HG02571 (cell line): ENCODE results near the gene FASTKD3.
"Not testable (repeated sequence)": the region's sequence is repeated elsewhere in the genome, so short reads cannot be mapped to it uniquely, and the experiment has no call there.

ENCODE experiments used
- ATAC-seq: cut with Tn5 transposase; IDR thresholded peaks from one replicate; pipeline ENCODE4 v1.9.1; 2021; ENCODE audit warnings: mild to moderate bottlenecking, moderate library complexity; ENCODE audit not compliant: unreplicated experiment

The FASTKD3 gene

GRCh38 chr5:7868773-7869473, at the start of gene FASTKD3, which contains the start of gene MTRR:
Gene FASTKD3 (minus strand): TSS chr5:7869031. CDS start chr5:7868083, 948 bp downstream.
Gene MTRR (plus strand): TSS chr5:7869148. CDS start chr5:7870795, 1,647 bp downstream.
- ATAC-seq = peak; percentile 95

GRCh38 chr5:7917130-7918123, 48.6 kb upstream of the FASTKD3 start:
- ATAC-seq = no peak

GRCh38 chr5:7916171-7916804, 47.5 kb upstream of the FASTKD3 start:
- ATAC-seq = no peak

- ATAC-seq = not testable (repeated sequence)
Measured at GRCh38 chr5:7911429-7911771, 42.6 kb upstream of the FASTKD3 start.

GRCh38 chr5:7910738-7911428, 42.1 kb upstream of the FASTKD3 start:
- no peak for ATAC-seq

- no peak for ATAC-seq
Measured at GRCh38 chr5:7908317-7908716, 39.5 kb upstream of the FASTKD3 start.

- no peak for ATAC-seq
Measured at GRCh38 chr5:7907612-7908011, 38.8 kb upstream of the FASTKD3 start.

- ATAC-seq = no peak
Measured at GRCh38 chr5:7904170-7904569, 35.3 kb upstream of the FASTKD3 start.

- no peak for ATAC-seq
Measured at GRCh38 chr5:7902666-7903625, 34.1 kb upstream of the FASTKD3 start.

GRCh38 chr5:7902201-7902600, 33.4 kb upstream of the FASTKD3 start:
- ATAC-seq = no peak

GRCh38 chr5:7897014-7897600, 28.3 kb upstream of the FASTKD3 start:
- ATAC-seq = no peak

GRCh38 chr5:7894860-7895259, 26.0 kb upstream of the FASTKD3 start:
- ATAC-seq = peak; percentile 100

GRCh38 chr5:7894439-7894838, 25.6 kb upstream of the FASTKD3 start:
- no peak for ATAC-seq

- ATAC-seq = no peak
Measured at GRCh38 chr5:7888901-7889300, 20.1 kb upstream of the FASTKD3 start.

- ATAC-seq = no peak
Measured at GRCh38 chr5:7886849-7887475, 18.1 kb upstream of the FASTKD3 start.

GRCh38 chr5:7884491-7885267, 15.8 kb upstream of the FASTKD3 start:
- no peak for ATAC-seq

- no peak for ATAC-seq
Measured at GRCh38 chr5:7882926-7883325, 14.1 kb upstream of the FASTKD3 start.

GRCh38 chr5:7881816-7882215, 13.0 kb upstream of the FASTKD3 start:
- no peak for ATAC-seq
